Keratinocyte (primary cell): ENCODE data around the gene SLC51B. TPM values are rescaled to one million over a fixed set of nuclear protein-coding genes. Genes with fewer than 3 reads are reported as not detected.

Experiments used
- DNase-seq: peaks from one replicate; pipeline ENCODE4 v3.0.0-alpha.2; 2011; ENCODE audit warnings: low read depth, missing footprints, low spot score
- FAIRE-seq: peaks from 2 replicates; lab custom pipeline; 2011; peaks lifted over from hg19 to GRCh38; lab: Jason Lieb, UNC
- H2AFZ ChIP-seq: 2 replicates; pipeline ENCODE4 v1.6.0; 2012; ENCODE audit warnings: low read length, control low read depth, inconsistent platforms; ENCODE audit not compliant: control insufficient read depth
- H3K27ac ChIP-seq: 2 replicates; pipeline ENCODE4 v1.5.1; 2011; ENCODE audit warnings: low read length; ENCODE audit not compliant: control insufficient read depth, insufficient read depth
- H3K27me3 ChIP-seq: 3 replicates; pipeline ENCODE4 v1.6.0; 2011; ENCODE audit warnings: low read length; ENCODE audit not compliant: control insufficient read depth, insufficient read depth; ENCODE audit errors: extremely low read depth
- H3K36me3 ChIP-seq, 2 experiments: 2 replicates in 1 of 2; 3 replicates in 1 of 2; pipeline ENCODE4 v1.5.1; 2011; ENCODE audit warnings: low read length in 2 of 2, mild to moderate bottlenecking in 1 of 2; ENCODE audit not compliant: control insufficient read depth in 2 of 2, insufficient read depth in 2 of 2; ENCODE audit errors: extremely low read depth in 1 of 2
- H3K4me1 ChIP-seq: 3 replicates; pipeline ENCODE4 v1.5.1; 2011; ENCODE audit warnings: low read length; ENCODE audit not compliant: control insufficient read depth, insufficient read depth; ENCODE audit errors: extremely low read depth
- H3K4me2 ChIP-seq: 3 replicates; pipeline ENCODE4 v1.6.0; 2011; ENCODE audit warnings: low read depth, low read length; ENCODE audit not compliant: control insufficient read depth, insufficient read depth; ENCODE audit errors: extremely low read depth
- H3K4me3 ChIP-seq, 3 experiments: fragments of 200-600 bp in 1 of 3; sonication (generic) in 1 of 3; 2 replicates in 2 of 3; 3 replicates in 1 of 3; pipeline ENCODE4 v1.5.1; 2011 to 2016; ENCODE audit warnings: low read length in 3 of 3, mild to moderate bottlenecking in 3 of 3, control low read depth in 2 of 3, inconsistent platforms in 1 of 3, low read depth in 1 of 3, mixed read lengths in 1 of 3, mixed run types in 1 of 3, moderate library complexity in 1 of 3; ENCODE audit not compliant: control insufficient read depth in 2 of 3, insufficient read depth in 2 of 3; ENCODE audit errors: extremely low read depth in 1 of 3
- H3K79me2 ChIP-seq: 2 replicates; pipeline ENCODE4 v1.6.0; 2012; ENCODE audit warnings: low read length; ENCODE audit not compliant: control insufficient read depth, insufficient read depth
- H3K9ac ChIP-seq: 3 replicates; pipeline ENCODE4 v1.6.0; 2011; ENCODE audit warnings: low read length; ENCODE audit not compliant: control insufficient read depth, insufficient read depth; ENCODE audit errors: extremely low read depth
- H3K9me1 ChIP-seq: 3 replicates; pipeline ENCODE4 v1.6.0; 2011; ENCODE audit warnings: low read length; ENCODE audit not compliant: control insufficient read depth, insufficient read depth; ENCODE audit errors: extremely low read depth
- H3K9me3 ChIP-seq: 2 replicates; pipeline ENCODE4 v1.5.1; 2012; ENCODE audit warnings: low read depth, low read length; ENCODE audit not compliant: control insufficient read depth
- H4K20me1 ChIP-seq: 3 replicates; pipeline ENCODE4 v1.6.0; 2011; ENCODE audit warnings: low read length; ENCODE audit not compliant: control insufficient read depth, insufficient read depth; ENCODE audit errors: extremely low read depth
- EZH2 ChIP-seq: IDR thresholded peaks from one replicate; pipeline ENCODE4 v1.6.1; 2012; ENCODE audit warnings: inconsistent platforms, mild to moderate bottlenecking, low read length, moderate library complexity
- dilution Hi-C: fragments of 300-500 bp; cut with MboI; formaldehyde crosslinking; loops from one replicate; pipeline ENCODE4 v1.7.0; 2020; ENCODE audit warnings: low sequenced_read_pairs; ENCODE audit not compliant: extremely low pct_ligation_motif_present
- polyA plus RNA-seq, 5 experiments: library from polyadenylated mRNA; depleted of rRNA in 3 of 5; stranded (reverse) in 3 of 5; stranded (forward) in 1 of 5; unstranded in 1 of 5; fragments of >200 nt; gene quantifications; 1 replicate in 1 of 5; 2 replicates in 3 of 5; 3 replicates in 1 of 5; pipeline versions ENCODE4 v1.2.1 to v1.2.3, GENCODE V29; 2011 to 2012; ENCODE audit warnings: missing spikeins in 2 of 5, low read depth in 1 of 5, low replicate concordance in 1 of 5
- TF ChIP-seq, protein P1 (sequence below), 3 experiments: IDR thresholded peaks in 1 of 3; conservative IDR thresholded peaks in 1 of 3; optimal IDR thresholded peaks in 1 of 3; 2 replicates in 2 of 3; 3 replicates in 1 of 3; pipeline versions ENCODE3 to v1.5.1; 2011; ENCODE audit warnings: low read length in 3 of 3, mild to moderate bottlenecking in 3 of 3, moderate library complexity in 2 of 3, control low read depth in 1 of 3, inconsistent platforms in 1 of 3; ENCODE audit not compliant: insufficient read depth in 2 of 3; ENCODE audit errors: extremely low read depth in 1 of 3

SLC51B gene
- polyA plus RNA-seq, 1 donor (not counting 4 experiments of a cell fraction or from before 2014, with no cell fraction given) = not detected

DNA sequence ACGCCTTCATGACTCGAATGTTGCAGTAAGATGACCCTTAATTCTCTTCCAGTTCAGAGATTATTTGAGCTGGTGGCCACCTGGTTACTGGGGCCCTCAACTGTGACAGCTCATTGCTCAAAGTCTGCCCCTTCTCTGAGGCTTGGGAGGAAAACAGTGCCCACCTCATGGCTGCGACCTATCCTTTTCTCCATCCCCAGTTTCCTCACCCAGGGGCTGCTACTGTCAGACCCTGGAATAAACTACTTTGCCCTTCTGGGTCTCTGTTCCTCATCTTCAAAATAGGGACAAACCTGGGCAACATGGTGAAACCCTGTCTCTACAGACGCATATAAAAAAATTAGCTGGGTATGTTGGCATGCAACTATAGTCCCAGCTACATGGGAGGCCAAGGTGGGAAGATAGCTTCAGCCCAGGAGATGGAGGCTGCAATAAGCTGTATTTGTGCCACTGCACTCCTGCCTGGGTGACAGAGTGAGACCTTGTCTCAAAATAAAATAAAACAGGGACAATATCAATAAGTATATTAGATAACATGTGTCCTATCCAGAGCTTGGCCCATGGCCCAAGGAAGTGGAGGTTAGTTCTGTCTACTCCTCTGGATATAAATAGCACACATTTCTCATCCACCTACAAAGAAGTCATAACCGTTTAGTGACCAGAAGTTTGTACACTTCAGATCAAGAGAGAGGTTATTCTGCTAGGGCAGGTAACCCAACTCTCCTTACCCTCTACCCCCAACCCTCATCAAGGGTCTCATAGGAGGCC lies 24.8 kb downstream of the SLC51B start:
- no peaks in the 10 kb centered on the region for H3K9me3 ChIP-seq
- no peaks in the 10 kb centered on the region for H3K4me1 ChIP-seq
- H3K79me2 ChIP-seq = no peaks in the 10 kb centered on the region
- no peak overlapping the region for H2AFZ ChIP-seq
- H3K4me3 ChIP-seq = no peak overlapping the region
- FAIRE-seq (no peak), DNase-seq (no peak)
- dilution Hi-C loops = no loop called here
- peaks cover 31% of the 10 kb centered on the region for H3K27me3 ChIP-seq
- H3K9me1 ChIP-seq = no peaks in the 10 kb centered on the region
- H3K9ac ChIP-seq = no peak overlapping the region
- no peak for TF ChIP-seq EZH2
- TF ChIP-seq, protein P1, sequence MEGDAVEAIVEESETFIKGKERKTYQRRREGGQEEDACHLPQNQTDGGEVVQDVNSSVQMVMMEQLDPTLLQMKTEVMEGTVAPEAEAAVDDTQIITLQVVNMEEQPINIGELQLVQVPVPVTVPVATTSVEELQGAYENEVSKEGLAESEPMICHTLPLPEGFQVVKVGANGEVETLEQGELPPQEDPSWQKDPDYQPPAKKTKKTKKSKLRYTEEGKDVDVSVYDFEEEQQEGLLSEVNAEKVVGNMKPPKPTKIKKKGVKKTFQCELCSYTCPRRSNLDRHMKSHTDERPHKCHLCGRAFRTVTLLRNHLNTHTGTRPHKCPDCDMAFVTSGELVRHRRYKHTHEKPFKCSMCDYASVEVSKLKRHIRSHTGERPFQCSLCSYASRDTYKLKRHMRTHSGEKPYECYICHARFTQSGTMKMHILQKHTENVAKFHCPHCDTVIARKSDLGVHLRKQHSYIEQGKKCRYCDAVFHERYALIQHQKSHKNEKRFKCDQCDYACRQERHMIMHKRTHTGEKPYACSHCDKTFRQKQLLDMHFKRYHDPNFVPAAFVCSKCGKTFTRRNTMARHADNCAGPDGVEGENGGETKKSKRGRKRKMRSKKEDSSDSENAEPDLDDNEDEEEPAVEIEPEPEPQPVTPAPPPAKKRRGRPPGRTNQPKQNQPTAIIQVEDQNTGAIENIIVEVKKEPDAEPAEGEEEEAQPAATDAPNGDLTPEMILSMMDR (optimal IDR thresholded peaks at IDR 0.05 in 1 of 3, IDR thresholded peaks at IDR 0.05 in 1 of 3, conservative IDR thresholded peaks at IDR 0.05 in 1 of 3; ENCODE audit: extremely low read depth in 1 of 3, insufficient read depth in 2 of 3, low read length in 3 of 3) = no peak
- no peaks in the 10 kb centered on the region for H4K20me1 ChIP-seq
- no peaks in the 10 kb centered on the region for H3K36me3 ChIP-seq
- no peak overlapping the region for H3K4me2 ChIP-seq
- no peak overlapping the region for H3K27ac ChIP-seq

DNA sequence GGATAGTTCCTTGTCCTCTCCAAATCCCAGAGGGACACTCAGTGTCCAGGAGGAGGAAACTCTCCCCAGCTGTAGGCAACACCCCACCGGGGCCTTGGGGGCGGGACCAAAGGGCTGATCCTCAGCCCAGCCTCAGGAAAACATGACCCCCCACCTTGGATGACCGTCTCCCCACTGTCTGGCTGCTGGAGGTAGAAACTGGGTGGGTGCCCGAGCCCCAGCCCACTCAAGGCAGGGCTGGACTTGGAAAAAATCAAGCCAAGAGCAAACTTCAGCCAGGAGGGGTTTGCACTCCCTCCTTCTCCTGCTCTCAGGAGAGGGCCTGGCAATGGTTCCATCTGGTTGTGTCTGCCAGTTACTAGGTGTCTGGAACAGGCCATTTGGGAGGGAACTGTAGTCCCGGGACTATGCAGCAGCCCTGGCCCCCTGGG lies 26.2 kb downstream of the SLC51B start:
- dilution Hi-C loops = no loop called here
- no peak overlapping the region for H3K27ac ChIP-seq
- no peak for FAIRE-seq

More for the DNA sequence above, 26.2 kb downstream of the SLC51B start:
- no peak for DNase-seq
- Histone ChIP-seq H3K36me3 (no peaks in the 10 kb centered on the region), H3K27me3 (peaks cover 25% of the 10 kb centered on the region), H3K9me3 (no peaks in the 10 kb centered on the region), H3K79me2 (no peaks in the 10 kb centered on the region), H3K9me1 (no peaks in the 10 kb centered on the region), H3K4me1 (no peaks in the 10 kb centered on the region), H3K4me2 (no peak overlapping the region), H3K4me3 (no peak overlapping the region), H3K9ac (no peak overlapping the region), H4K20me1 (no peaks in the 10 kb centered on the region), H2AFZ (no peak overlapping the region)
- TF ChIP-seq, protein P1 (optimal IDR thresholded peaks at IDR 0.05 in 1 of 3, IDR thresholded peaks at IDR 0.05 in 1 of 3, conservative IDR thresholded peaks at IDR 0.05 in 1 of 3; ENCODE audit: extremely low read depth in 1 of 3, insufficient read depth in 2 of 3, low read length in 3 of 3) = no peak
- no peak for TF ChIP-seq EZH2
